Measurements from ENCODE around the gene PLEKHA8.

The PLEKHA8 gene

DNA sequence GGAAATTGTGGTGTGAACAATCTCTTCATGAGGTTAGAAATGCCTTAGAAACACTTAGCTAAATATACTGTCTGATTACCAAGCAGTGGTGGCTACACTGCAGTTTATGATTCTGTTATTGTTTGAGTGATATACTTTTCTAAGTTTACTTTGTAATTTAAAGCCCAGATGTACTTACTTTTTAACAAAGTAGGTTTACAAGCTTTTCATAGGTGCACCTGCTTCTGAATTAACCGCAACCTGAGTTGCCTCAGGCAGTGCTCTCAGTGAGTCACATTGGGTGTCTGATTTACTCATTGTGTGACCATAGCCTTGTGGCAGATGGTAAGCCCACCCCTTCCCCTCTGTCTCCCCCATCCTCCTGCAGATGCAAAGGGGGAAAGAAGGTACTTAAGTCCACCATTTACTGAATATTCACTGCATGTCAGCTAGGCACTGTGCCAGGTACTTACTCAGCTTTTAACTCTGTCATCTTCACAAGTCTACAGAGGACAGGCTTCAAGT lies 115.6 kb downstream of the PLEKHA8 start:
- H3K4me3 ChIP-seq (ENCODE audit: low read depth, low read length) = no peak overlapping the region
- in situ Hi-C loops (cut with HindIII; ENCODE audit: low sequenced_read_pairs) = no loop called here
- TF ChIP-seq, protein P1, sequence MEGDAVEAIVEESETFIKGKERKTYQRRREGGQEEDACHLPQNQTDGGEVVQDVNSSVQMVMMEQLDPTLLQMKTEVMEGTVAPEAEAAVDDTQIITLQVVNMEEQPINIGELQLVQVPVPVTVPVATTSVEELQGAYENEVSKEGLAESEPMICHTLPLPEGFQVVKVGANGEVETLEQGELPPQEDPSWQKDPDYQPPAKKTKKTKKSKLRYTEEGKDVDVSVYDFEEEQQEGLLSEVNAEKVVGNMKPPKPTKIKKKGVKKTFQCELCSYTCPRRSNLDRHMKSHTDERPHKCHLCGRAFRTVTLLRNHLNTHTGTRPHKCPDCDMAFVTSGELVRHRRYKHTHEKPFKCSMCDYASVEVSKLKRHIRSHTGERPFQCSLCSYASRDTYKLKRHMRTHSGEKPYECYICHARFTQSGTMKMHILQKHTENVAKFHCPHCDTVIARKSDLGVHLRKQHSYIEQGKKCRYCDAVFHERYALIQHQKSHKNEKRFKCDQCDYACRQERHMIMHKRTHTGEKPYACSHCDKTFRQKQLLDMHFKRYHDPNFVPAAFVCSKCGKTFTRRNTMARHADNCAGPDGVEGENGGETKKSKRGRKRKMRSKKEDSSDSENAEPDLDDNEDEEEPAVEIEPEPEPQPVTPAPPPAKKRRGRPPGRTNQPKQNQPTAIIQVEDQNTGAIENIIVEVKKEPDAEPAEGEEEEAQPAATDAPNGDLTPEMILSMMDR (IDR thresholded peaks at IDR 0.05; ENCODE audit: low read depth, low read length) = no peak
- DNase-seq (ENCODE audit: low read depth, low spot score) = peak; percentile 35

DNA sequence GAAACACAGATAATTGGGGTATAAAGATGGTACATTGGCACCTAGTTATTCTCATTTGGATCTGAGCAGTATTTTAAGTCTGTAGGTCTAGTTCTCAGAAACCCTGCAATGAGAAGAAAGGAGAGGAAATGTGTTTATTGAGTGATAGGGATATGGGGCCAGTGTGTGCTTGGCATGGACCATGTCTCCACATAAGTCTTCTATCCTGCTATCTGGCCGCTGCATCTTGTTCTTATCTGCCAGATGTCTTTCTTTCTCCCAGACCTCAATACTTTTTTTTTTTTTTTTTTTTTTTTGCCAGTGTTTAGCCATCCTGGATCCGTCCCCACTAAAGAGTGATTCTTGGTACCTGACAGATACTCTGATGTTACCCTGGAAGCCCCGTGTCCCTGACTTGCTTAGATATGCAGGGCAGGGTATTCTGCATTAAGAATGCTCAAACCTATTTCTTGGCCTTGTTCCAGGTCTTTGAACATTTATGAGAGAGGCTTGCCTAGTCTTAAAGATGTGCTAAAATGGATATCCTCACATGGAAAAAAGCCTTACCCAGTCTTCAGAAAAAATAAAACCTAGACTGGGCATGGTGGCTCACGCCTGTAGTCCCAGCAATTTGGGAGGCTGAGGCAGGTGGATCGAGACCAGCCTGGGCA lies 116.6 kb downstream of the PLEKHA8 start:
- no peak overlapping the region for H3K4me3 ChIP-seq (ENCODE audit: low read depth, low read length)
- TF ChIP-seq, protein P1 (IDR thresholded peaks at IDR 0.05; ENCODE audit: low read depth, low read length) = no peak
- in situ Hi-C loops (cut with HindIII; ENCODE audit: low sequenced_read_pairs) = no loop called here
- no peak for DNase-seq (ENCODE audit: low read depth, low spot score)

DNA sequence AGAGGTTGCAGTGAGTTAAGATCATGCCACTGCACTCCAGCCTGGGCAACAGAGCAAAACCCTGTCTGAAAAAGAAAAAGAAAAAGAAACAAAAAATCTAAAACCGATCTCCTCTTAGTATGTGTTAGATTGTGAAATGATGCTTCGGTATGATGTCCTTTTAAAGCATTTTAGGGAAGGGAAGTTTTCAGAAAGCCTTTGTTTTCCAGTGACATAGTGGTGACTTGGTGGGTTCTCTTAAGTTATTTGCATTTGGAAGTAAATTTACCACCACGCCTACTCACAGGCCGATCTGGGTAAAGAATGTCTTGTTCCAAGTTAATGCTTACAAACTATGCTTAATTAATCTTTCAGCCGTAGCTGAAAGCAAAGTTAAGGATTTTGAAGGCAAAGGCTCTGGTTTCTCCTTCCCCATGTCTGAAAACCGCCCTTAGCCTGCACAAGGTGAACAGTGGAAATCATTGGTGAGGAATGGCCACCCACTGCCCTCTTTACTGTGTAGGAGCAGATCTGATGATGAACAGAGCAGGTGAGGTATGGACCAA lies 117.3 kb downstream of the PLEKHA8 start:
- in situ Hi-C loops (cut with HindIII; ENCODE audit: low sequenced_read_pairs) = no loop called here

DNA sequence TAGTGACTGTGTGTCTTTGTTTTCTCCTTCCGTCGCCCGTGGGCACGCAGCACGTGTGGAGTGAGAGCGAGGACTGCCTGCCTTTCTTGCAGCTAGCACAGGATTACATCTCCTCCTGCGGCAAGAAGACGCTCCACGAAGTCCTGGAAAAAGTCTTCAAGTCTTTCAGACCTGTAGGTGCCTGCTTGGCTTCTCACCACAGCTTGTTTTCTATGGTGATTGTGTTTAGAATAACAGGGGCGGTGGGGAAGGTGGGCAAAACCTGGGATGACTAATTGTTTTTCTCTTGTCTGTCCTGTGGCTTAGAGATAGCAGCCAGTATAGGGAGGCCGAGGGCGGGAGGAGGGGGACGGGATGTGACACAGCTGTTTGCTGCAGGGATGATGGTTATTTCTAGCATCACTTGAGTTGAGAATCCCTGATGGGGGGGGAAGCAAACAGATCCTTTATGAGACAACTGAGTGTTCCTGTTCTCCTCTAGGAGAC lies 118.0 kb downstream of the PLEKHA8 start:
- in situ Hi-C loops (cut with HindIII; ENCODE audit: low sequenced_read_pairs) = no loop called here
- no peak overlapping the region for H3K4me3 ChIP-seq (ENCODE audit: low read depth, low read length)
- DNase-seq (ENCODE audit: low read depth, low spot score) = no peak
- TF ChIP-seq, protein P1 (IDR thresholded peaks at IDR 0.05; ENCODE audit: low read depth, low read length) = no peak

More for the DNA sequence above, 117.3 kb downstream of the PLEKHA8 start:
- no peak overlapping the region for H3K4me3 ChIP-seq (ENCODE audit: low read depth, low read length)
- TF ChIP-seq, protein P1 (IDR thresholded peaks at IDR 0.05; ENCODE audit: low read depth, low read length) = no peak
- DNase-seq (ENCODE audit: low read depth, low spot score) = no peak

DNA sequence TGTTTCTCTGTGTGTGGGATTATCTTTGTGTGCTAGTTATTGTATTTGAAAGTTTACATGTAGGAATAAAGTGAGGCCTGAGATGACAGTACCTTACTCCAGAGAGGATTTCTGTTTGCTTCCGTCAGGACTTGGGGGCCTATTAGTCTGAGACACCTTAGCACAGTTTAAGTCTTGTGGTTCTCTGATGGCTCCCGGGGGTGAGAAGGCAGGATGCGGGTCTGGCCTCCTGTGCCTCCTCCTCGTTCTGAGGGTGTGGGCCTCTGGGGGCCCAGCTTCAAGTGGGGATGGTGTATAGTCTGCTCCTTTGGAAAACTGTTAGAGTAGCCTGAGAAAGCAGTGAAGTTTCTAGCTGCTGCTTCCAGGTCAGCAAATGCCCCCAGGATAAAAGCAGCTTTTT lies 119.0 kb downstream of the PLEKHA8 start:
- in situ Hi-C loops (cut with HindIII; ENCODE audit: low sequenced_read_pairs) = no loop called here
- TF ChIP-seq, protein P1 (IDR thresholded peaks at IDR 0.05; ENCODE audit: low read depth, low read length) = no peak
- no peak for DNase-seq (ENCODE audit: low read depth, low spot score)
- H3K4me3 ChIP-seq (ENCODE audit: low read depth, low read length) = no peak overlapping the region

DNA sequence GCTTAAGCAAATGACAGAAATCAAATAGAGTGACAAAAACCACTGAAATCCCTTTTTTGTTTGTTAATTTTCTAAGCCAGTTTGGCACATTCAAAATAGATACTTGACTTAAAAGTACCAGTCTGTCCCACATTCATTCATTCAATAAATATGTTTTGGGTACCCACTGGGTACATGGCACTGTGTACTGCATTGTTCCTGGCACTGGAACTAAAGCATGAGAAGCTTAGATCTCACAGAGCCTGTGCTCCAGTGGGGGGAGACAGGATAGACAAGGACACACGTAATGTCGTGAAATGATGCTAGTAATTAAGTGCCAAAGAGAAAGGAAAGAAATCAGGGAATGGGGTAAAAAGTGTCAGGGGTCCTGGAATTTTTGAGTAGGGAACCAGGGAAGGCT lies 119.6 kb downstream of the PLEKHA8 start:
- H3K4me3 ChIP-seq (ENCODE audit: low read depth, low read length) = no peak overlapping the region
- TF ChIP-seq, protein P1 (IDR thresholded peaks at IDR 0.05; ENCODE audit: low read depth, low read length) = no peak
- in situ Hi-C loops (cut with HindIII; ENCODE audit: low sequenced_read_pairs) = no loop called here
- no peak for DNase-seq (ENCODE audit: low read depth, low spot score)
